Keratinocyte (primary cell): ENCODE measurements around the gene ARL4D. TPM values are rescaled to one million over a fixed set of nuclear protein-coding genes. Genes with fewer than 3 reads are reported as not detected.

Experiments used
- DNase-seq: peaks from one replicate; pipeline ENCODE4 v3.0.0-alpha.2; 2011; ENCODE audit warnings: low read depth, missing footprints, low spot score
- FAIRE-seq: peaks from 2 replicates; lab custom pipeline; 2011; peaks lifted over from hg19 to GRCh38; lab: Jason Lieb, UNC
- H2AFZ ChIP-seq: 2 replicates; pipeline ENCODE4 v1.6.0; 2012; ENCODE audit warnings: low read length, control low read depth, inconsistent platforms; ENCODE audit not compliant: control insufficient read depth
- H3K27ac ChIP-seq: 2 replicates; pipeline ENCODE4 v1.5.1; 2011; ENCODE audit warnings: low read length; ENCODE audit not compliant: control insufficient read depth, insufficient read depth
- H3K27me3 ChIP-seq: 3 replicates; pipeline ENCODE4 v1.6.0; 2011; ENCODE audit warnings: low read length; ENCODE audit not compliant: control insufficient read depth, insufficient read depth; ENCODE audit errors: extremely low read depth
- H3K36me3 ChIP-seq, 2 experiments: 2 replicates in 1 of 2; 3 replicates in 1 of 2; pipeline ENCODE4 v1.5.1; 2011; ENCODE audit warnings: low read length in 2 of 2, mild to moderate bottlenecking in 1 of 2; ENCODE audit not compliant: control insufficient read depth in 2 of 2, insufficient read depth in 2 of 2; ENCODE audit errors: extremely low read depth in 1 of 2
- H3K4me1 ChIP-seq: 3 replicates; pipeline ENCODE4 v1.5.1; 2011; ENCODE audit warnings: low read length; ENCODE audit not compliant: control insufficient read depth, insufficient read depth; ENCODE audit errors: extremely low read depth
- H3K4me2 ChIP-seq: 3 replicates; pipeline ENCODE4 v1.6.0; 2011; ENCODE audit warnings: low read depth, low read length; ENCODE audit not compliant: control insufficient read depth, insufficient read depth; ENCODE audit errors: extremely low read depth
- H3K4me3 ChIP-seq, 3 experiments: fragments of 200-600 bp in 1 of 3; sonication (generic) in 1 of 3; 2 replicates in 2 of 3; 3 replicates in 1 of 3; pipeline ENCODE4 v1.5.1; 2011 to 2016; ENCODE audit warnings: low read length in 3 of 3, mild to moderate bottlenecking in 3 of 3, control low read depth in 2 of 3, inconsistent platforms in 1 of 3, low read depth in 1 of 3, mixed read lengths in 1 of 3, mixed run types in 1 of 3, moderate library complexity in 1 of 3; ENCODE audit not compliant: control insufficient read depth in 2 of 3, insufficient read depth in 2 of 3; ENCODE audit errors: extremely low read depth in 1 of 3
- H3K79me2 ChIP-seq: 2 replicates; pipeline ENCODE4 v1.6.0; 2012; ENCODE audit warnings: low read length; ENCODE audit not compliant: control insufficient read depth, insufficient read depth
- H3K9ac ChIP-seq: 3 replicates; pipeline ENCODE4 v1.6.0; 2011; ENCODE audit warnings: low read length; ENCODE audit not compliant: control insufficient read depth, insufficient read depth; ENCODE audit errors: extremely low read depth
- H3K9me1 ChIP-seq: 3 replicates; pipeline ENCODE4 v1.6.0; 2011; ENCODE audit warnings: low read length; ENCODE audit not compliant: control insufficient read depth, insufficient read depth; ENCODE audit errors: extremely low read depth
- H3K9me3 ChIP-seq: 2 replicates; pipeline ENCODE4 v1.5.1; 2012; ENCODE audit warnings: low read depth, low read length; ENCODE audit not compliant: control insufficient read depth
- H4K20me1 ChIP-seq: 3 replicates; pipeline ENCODE4 v1.6.0; 2011; ENCODE audit warnings: low read length; ENCODE audit not compliant: control insufficient read depth, insufficient read depth; ENCODE audit errors: extremely low read depth
- EZH2 ChIP-seq: IDR thresholded peaks from one replicate; pipeline ENCODE4 v1.6.1; 2012; ENCODE audit warnings: inconsistent platforms, mild to moderate bottlenecking, low read length, moderate library complexity
- dilution Hi-C: fragments of 300-500 bp; cut with MboI; formaldehyde crosslinking; loops from one replicate; pipeline ENCODE4 v1.7.0; 2020; ENCODE audit warnings: low sequenced_read_pairs; ENCODE audit not compliant: extremely low pct_ligation_motif_present
- polyA plus RNA-seq, 5 experiments: library from polyadenylated mRNA; depleted of rRNA in 3 of 5; stranded (reverse) in 3 of 5; stranded (forward) in 1 of 5; unstranded in 1 of 5; fragments of >200 nt; gene quantifications; 1 replicate in 1 of 5; 2 replicates in 3 of 5; 3 replicates in 1 of 5; pipeline versions ENCODE4 v1.2.1 to v1.2.3, GENCODE V29; 2011 to 2012; ENCODE audit warnings: missing spikeins in 2 of 5, low read depth in 1 of 5, low replicate concordance in 1 of 5
- TF ChIP-seq, protein P1 (sequence below), 3 experiments: IDR thresholded peaks in 1 of 3; conservative IDR thresholded peaks in 1 of 3; optimal IDR thresholded peaks in 1 of 3; 2 replicates in 2 of 3; 3 replicates in 1 of 3; pipeline versions ENCODE3 to v1.5.1; 2011; ENCODE audit warnings: low read length in 3 of 3, mild to moderate bottlenecking in 3 of 3, moderate library complexity in 2 of 3, control low read depth in 1 of 3, inconsistent platforms in 1 of 3; ENCODE audit not compliant: insufficient read depth in 2 of 3; ENCODE audit errors: extremely low read depth in 1 of 3

ARL4D gene
- polyA plus RNA-seq, 1 donor (not counting 4 experiments of a cell fraction or from before 2014, with no cell fraction given): 36.5 TPM

DNA sequence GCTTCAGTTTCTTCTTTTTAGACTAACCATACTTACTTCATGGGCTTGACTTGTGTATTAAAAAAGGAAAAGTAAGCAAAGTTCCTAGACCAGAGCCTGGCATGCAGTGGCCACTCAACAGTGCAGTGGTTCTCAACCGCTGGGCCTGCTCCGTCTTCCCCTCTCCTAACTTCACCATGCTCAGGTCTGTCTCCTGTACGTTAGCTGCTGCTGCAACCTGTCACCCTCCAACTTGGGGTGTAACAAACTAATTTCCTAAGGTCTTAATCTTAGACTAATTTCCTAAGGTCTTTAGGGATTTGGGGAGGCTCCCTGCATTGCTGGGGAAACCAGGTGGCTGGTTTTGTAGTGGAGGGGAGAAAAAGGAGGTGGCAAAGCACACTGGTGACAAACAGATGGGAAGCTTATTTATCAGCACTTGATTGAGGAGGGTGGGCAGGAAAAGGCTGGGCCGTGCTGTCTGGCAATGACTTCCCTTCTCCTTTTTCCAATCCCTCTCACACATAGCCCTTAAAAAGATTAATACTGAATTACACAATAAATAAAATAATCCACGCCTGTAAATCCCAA lies 2.2 kb upstream of the ARL4D start:
- no peak overlapping the region for H3K9ac ChIP-seq
- dilution Hi-C loops: loop anchor here (5.0 kb wide), 2 partner anchors 41 to 71 kb away; no protein-coding TSS in a partner anchor
- no peaks in the 10 kb centered on the region for H3K9me1 ChIP-seq
- no peak for FAIRE-seq
- H3K27me3 ChIP-seq: no peaks in the 10 kb centered on the region
- H4K20me1 ChIP-seq: no peaks in the 10 kb centered on the region
- H3K9me3 ChIP-seq: no peaks in the 10 kb centered on the region
- DNase-seq: no peak
- no peak overlapping the region for H2AFZ ChIP-seq
- H3K36me3 ChIP-seq: peaks cover 9 to 19% of the 10 kb centered on the region in 2 experiments
- peaks cover 26% of the 10 kb centered on the region for H3K79me2 ChIP-seq
- no peak overlapping the region for H3K27ac ChIP-seq
- TF ChIP-seq EZH2: no peak
- TF ChIP-seq, protein P1, sequence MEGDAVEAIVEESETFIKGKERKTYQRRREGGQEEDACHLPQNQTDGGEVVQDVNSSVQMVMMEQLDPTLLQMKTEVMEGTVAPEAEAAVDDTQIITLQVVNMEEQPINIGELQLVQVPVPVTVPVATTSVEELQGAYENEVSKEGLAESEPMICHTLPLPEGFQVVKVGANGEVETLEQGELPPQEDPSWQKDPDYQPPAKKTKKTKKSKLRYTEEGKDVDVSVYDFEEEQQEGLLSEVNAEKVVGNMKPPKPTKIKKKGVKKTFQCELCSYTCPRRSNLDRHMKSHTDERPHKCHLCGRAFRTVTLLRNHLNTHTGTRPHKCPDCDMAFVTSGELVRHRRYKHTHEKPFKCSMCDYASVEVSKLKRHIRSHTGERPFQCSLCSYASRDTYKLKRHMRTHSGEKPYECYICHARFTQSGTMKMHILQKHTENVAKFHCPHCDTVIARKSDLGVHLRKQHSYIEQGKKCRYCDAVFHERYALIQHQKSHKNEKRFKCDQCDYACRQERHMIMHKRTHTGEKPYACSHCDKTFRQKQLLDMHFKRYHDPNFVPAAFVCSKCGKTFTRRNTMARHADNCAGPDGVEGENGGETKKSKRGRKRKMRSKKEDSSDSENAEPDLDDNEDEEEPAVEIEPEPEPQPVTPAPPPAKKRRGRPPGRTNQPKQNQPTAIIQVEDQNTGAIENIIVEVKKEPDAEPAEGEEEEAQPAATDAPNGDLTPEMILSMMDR (optimal IDR thresholded peaks at IDR 0.05 in 1 of 3, IDR thresholded peaks at IDR 0.05 in 1 of 3, conservative IDR thresholded peaks at IDR 0.05 in 1 of 3; ENCODE audit: extremely low read depth in 1 of 3, insufficient read depth in 2 of 3, low read length in 3 of 3): no peak
- H3K4me1 ChIP-seq: peaks cover 11% of the 10 kb centered on the region
- H3K4me3 ChIP-seq: no peak overlapping the region
- H3K4me2 ChIP-seq: no peak overlapping the region

DNA sequence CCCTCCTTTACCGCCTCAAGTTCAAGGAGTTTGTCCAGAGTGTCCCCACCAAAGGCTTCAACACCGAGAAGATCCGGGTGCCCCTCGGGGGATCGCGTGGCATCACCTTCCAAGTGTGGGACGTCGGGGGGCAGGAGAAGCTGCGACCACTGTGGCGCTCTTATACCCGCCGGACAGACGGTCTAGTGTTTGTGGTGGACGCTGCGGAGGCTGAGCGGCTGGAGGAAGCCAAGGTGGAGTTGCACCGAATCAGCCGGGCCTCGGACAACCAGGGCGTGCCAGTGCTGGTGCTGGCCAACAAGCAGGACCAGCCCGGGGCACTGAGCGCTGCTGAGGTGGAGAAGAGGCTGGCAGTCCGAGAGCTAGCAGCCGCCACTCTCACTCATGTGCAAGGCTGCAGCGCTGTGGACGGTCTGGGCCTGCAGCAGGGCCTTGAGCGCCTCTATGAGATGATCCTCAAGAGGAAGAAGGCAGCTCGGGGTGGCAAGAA lies 1.1 kb downstream of the ARL4D start:
- no peaks in the 10 kb centered on the region for H3K9me1 ChIP-seq
- H2AFZ ChIP-seq: no peak overlapping the region
- peak overlapping the region; percentile 86 for H3K9ac ChIP-seq
- H3K36me3 ChIP-seq: peaks cover 9 to 25% of the 10 kb centered on the region in 2 experiments
- dilution Hi-C loops: loop anchor here (5.0 kb wide), 2 partner anchors 37 to 67 kb away; no protein-coding TSS in a partner anchor
- peak overlapping the region; percentile 73 to 90 (median 88) for H3K4me3 ChIP-seq
- H3K79me2 ChIP-seq: peaks cover 35% of the 10 kb centered on the region
- H3K4me1 ChIP-seq: peaks cover 21% of the 10 kb centered on the region
- no peak for TF ChIP-seq EZH2
- TF ChIP-seq, protein P1 (optimal IDR thresholded peaks at IDR 0.05 in 1 of 3, IDR thresholded peaks at IDR 0.05 in 1 of 3, conservative IDR thresholded peaks at IDR 0.05 in 1 of 3; ENCODE audit: extremely low read depth in 1 of 3, insufficient read depth in 2 of 3, low read length in 3 of 3): no peak
- no peak for FAIRE-seq
- no peak for DNase-seq
- peak overlapping the region; percentile 95 for H3K4me2 ChIP-seq
- H3K27ac ChIP-seq: peak overlapping the region; percentile 90
- no peaks in the 10 kb centered on the region for H4K20me1 ChIP-seq
- H3K9me3 ChIP-seq: no peaks in the 10 kb centered on the region
- H3K27me3 ChIP-seq: no peaks in the 10 kb centered on the region
